SKM-1 (cell line): ENCODE measurements around the gene PPM1G.

Experiments
- DNase-seq: peaks from one replicate; lab custom pipeline; 2025; ENCODE audit not compliant: unreplicated experiment; lab: John Stamatoyannopoulos, UW

Gene PPM1G

GRCh38 chr2:27412419-27413152, 3.2 kb upstream of the PPM1G start:
- no peak for DNase-seq

GRCh38 chr2:27408601-27409320, 630 bp downstream of the PPM1G start:
- no peak for DNase-seq

- DNase-seq = no peak
Observed at GRCh38 chr2:27407798-27408491, 1.4 kb downstream of the PPM1G start.

GRCh38 chr2:27400348-27401135, 8.8 kb downstream of the PPM1G start:
- DNase-seq = no peak

GRCh38 chr2:27398962-27399361, 10.4 kb downstream of the PPM1G start:
- DNase-seq = no peak

GRCh38 chr2:27393225-27393624, 16.2 kb downstream of the PPM1G start:
- DNase-seq = no peak

GRCh38 chr2:27390822-27391679, 18.3 kb downstream of the PPM1G start:
- DNase-seq = no peak

- no peak for DNase-seq
Observed at GRCh38 chr2:27381577-27382181, 27.7 kb downstream of the PPM1G start.

- no peak for DNase-seq
Observed at GRCh38 chr2:27380626-27381545, 28.5 kb downstream of the PPM1G start, which contains the start of gene ZNF513. Gene ZNF513 (minus strand): TSS chr2:27380734. CDS start chr2:27380526, 208 bp downstream.

GRCh38 chr2:27379836-27380625, 29.4 kb downstream of the PPM1G start:
- no peak for DNase-seq

- no peak for DNase-seq
Observed at GRCh38 chr2:27379383-27379835, 30.0 kb downstream of the PPM1G start.

GRCh38 chr2:27378809-27379290, 30.5 kb downstream of the PPM1G start:
- no peak for DNase-seq

GRCh38 chr2:27378096-27378808, 31.1 kb downstream of the PPM1G start:
- no peak for DNase-seq

GRCh38 chr2:27377618-27378095, 31.7 kb downstream of the PPM1G start:
- DNase-seq = no peak

- no peak for DNase-seq
Observed at GRCh38 chr2:27376866-27377617, 32.3 kb downstream of the PPM1G start.
